Right atrium auricular region (tissue), 2 donors: ENCODE measurements around the gene PDE6D. TPM values are rescaled to one million over a fixed set of nuclear protein-coding genes. Genes with fewer than 3 reads are reported as not detected.

Experiments used
- DNase-seq: peaks from one replicate; pipeline ENCODE4 v3.0.0-alpha.2; 2019; ENCODE audit warnings: low spot score
- H3K27ac ChIP-seq, 2 donors: fragments of 200-600 bp; sonication (generic); 1 replicate in 1 of 2; 2 replicates in 1 of 2; pipeline ENCODE4 v1.5.1; 2016 to 2019
- H3K27me3 ChIP-seq, 2 donors: fragments of 200-600 bp; sonication (generic); one replicate each; pipeline versions ENCODE4 v1.5.1 to v1.6.0; 2017 to 2019
- H3K36me3 ChIP-seq: fragments of 200-600 bp; sonication (generic); one replicate; pipeline ENCODE4 v1.5.1; 2016
- H3K4me1 ChIP-seq, 2 donors: fragments of 200-600 bp; sonication (generic); one replicate each; pipeline versions ENCODE4 v1.5.1 to v1.6.0; 2017 to 2019
- H3K4me3 ChIP-seq, 2 donors: fragments of 200-600 bp; sonication (generic); 1 replicate in 1 of 2; 2 replicates in 1 of 2; pipeline ENCODE4 v1.5.1; 2017 to 2019; ENCODE audit warnings: mild to moderate bottlenecking in 1 of 2, moderate library complexity in 1 of 2
- H3K9me3 ChIP-seq, 2 donors: fragments of 200-600 bp; sonication (generic); one replicate each; pipeline ENCODE4 v1.5.1; 2019
- total RNA-seq, 2 donors: library from RNA; depleted of rRNA; stranded (reverse); fragments of >200 nt; gene quantifications; one replicate each; pipeline ENCODE4 v1.1.0, GENCODE V29; 2016
- TF ChIP-seq, protein P1 (sequence below), 2 donors: fragments of 200-600 bp; sonication (generic); IDR thresholded peaks; one replicate each; pipeline ENCODE4 v1.5.1; 2019; ENCODE audit warnings: antibody characterized with exemption in 2 of 2

PDE6D gene
- total RNA-seq, 2 donors from 2014 or later, result 17.5 to 20.3 TPM

GRCh38 chr2:231810905-231811304 lies 29.8 kb upstream of the PDE6D start:
- no peak overlapping the region for H3K4me3 ChIP-seq
- peaks cover 0 to 9% of the 10 kb centered on the region in 2 donors for H3K4me1 ChIP-seq
- TF ChIP-seq, protein P1, sequence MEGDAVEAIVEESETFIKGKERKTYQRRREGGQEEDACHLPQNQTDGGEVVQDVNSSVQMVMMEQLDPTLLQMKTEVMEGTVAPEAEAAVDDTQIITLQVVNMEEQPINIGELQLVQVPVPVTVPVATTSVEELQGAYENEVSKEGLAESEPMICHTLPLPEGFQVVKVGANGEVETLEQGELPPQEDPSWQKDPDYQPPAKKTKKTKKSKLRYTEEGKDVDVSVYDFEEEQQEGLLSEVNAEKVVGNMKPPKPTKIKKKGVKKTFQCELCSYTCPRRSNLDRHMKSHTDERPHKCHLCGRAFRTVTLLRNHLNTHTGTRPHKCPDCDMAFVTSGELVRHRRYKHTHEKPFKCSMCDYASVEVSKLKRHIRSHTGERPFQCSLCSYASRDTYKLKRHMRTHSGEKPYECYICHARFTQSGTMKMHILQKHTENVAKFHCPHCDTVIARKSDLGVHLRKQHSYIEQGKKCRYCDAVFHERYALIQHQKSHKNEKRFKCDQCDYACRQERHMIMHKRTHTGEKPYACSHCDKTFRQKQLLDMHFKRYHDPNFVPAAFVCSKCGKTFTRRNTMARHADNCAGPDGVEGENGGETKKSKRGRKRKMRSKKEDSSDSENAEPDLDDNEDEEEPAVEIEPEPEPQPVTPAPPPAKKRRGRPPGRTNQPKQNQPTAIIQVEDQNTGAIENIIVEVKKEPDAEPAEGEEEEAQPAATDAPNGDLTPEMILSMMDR (IDR thresholded peaks at IDR 0.05), result no peak
- H3K27ac ChIP-seq, result no peak overlapping the region
- no peak for DNase-seq
- H3K27me3 ChIP-seq, result no peaks in the 10 kb centered on the region
- H3K9me3 ChIP-seq, result no peaks in the 10 kb centered on the region
- peaks cover 51% of the 10 kb centered on the region for H3K36me3 ChIP-seq

GRCh38 chr2:231807020-231807419 lies 25.9 kb upstream of the PDE6D start:
- H3K36me3 ChIP-seq, result peaks cover 62% of the 10 kb centered on the region
- peaks cover 0 to 9% of the 10 kb centered on the region in 2 donors for H3K4me1 ChIP-seq
- no peaks in the 10 kb centered on the region for H3K27me3 ChIP-seq
- H3K4me3 ChIP-seq, result no peak overlapping the region
- no peaks in the 10 kb centered on the region for H3K9me3 ChIP-seq
- DNase-seq, result no peak
- TF ChIP-seq, protein P1 (IDR thresholded peaks at IDR 0.05), result no peak
- H3K27ac ChIP-seq, result no peak overlapping the region

GRCh38 chr2:231803501-231804138 lies 22.5 kb upstream of the PDE6D start:
- H3K27ac ChIP-seq, result no peak overlapping the region
- H3K27me3 ChIP-seq, result no peaks in the 10 kb centered on the region
- no peaks in the 10 kb centered on the region for H3K9me3 ChIP-seq
- no peak for DNase-seq
- no peak overlapping the region for H3K4me3 ChIP-seq
- TF ChIP-seq, protein P1 (IDR thresholded peaks at IDR 0.05), result no peak
- no peaks in the 10 kb centered on the region for H3K4me1 ChIP-seq
- H3K36me3 ChIP-seq, result peaks cover 62% of the 10 kb centered on the region

GRCh38 chr2:231800493-231801091 lies 19.5 kb upstream of the PDE6D start:
- Histone ChIP-seq H3K9me3 (no peaks in the 10 kb centered on the region), H3K4me3 (no peak overlapping the region), H3K4me1 (no peaks in the 10 kb centered on the region), H3K27ac (no peak overlapping the region), H3K36me3 (peaks cover 54% of the 10 kb centered on the region), H3K27me3 (no peaks in the 10 kb centered on the region)
- TF ChIP-seq, protein P1 (IDR thresholded peaks at IDR 0.05), result peak; percentile 37 to 63
- no peak for DNase-seq

- DNase-seq, result no peak
- H3K36me3 ChIP-seq, result peaks cover 58% of the 10 kb centered on the region
- H3K9me3 ChIP-seq, result no peaks in the 10 kb centered on the region
- H3K4me1 ChIP-seq, result no peaks in the 10 kb centered on the region
- no peak overlapping the region for H3K27ac ChIP-seq
- no peaks in the 10 kb centered on the region for H3K27me3 ChIP-seq
- TF ChIP-seq, protein P1 (IDR thresholded peaks at IDR 0.05), result peak in 1 of 2 donors; percentile 17
- no peak overlapping the region for H3K4me3 ChIP-seq
Measured at GRCh38 chr2:231795525-231796327, 14.6 kb upstream of the PDE6D start.
